Jurkat, Clone E6-1 (cell line): ENCODE results near the gene TIMM17A.
A peak's percentile ranks its signal among the peaks of the same experiment; 100 is the strongest.

ENCODE experiments used
- DNase-seq: peaks from one replicate; pipeline ENCODE4 v3.0.0-alpha.2; 2011; ENCODE audit warnings: low read depth, low spot score
- H3K4me3 ChIP-seq: 2 replicates; pipeline ENCODE4 v1.5.1; 2011; ENCODE audit warnings: mild to moderate bottlenecking, low read length, control low read depth, moderate library complexity

Gene TIMM17A

GRCh38 chr1:201968202-201968925, 13.1 kb downstream of the TIMM17A start:
- H3K4me3 ChIP-seq: no peak overlapping the region
- DNase-seq: no peak

- no peak for DNase-seq
- no peak overlapping the region for H3K4me3 ChIP-seq
These were observed 15.2 kb downstream of the TIMM17A start for GRCh38 chr1:201970334-201971159.

DNA sequence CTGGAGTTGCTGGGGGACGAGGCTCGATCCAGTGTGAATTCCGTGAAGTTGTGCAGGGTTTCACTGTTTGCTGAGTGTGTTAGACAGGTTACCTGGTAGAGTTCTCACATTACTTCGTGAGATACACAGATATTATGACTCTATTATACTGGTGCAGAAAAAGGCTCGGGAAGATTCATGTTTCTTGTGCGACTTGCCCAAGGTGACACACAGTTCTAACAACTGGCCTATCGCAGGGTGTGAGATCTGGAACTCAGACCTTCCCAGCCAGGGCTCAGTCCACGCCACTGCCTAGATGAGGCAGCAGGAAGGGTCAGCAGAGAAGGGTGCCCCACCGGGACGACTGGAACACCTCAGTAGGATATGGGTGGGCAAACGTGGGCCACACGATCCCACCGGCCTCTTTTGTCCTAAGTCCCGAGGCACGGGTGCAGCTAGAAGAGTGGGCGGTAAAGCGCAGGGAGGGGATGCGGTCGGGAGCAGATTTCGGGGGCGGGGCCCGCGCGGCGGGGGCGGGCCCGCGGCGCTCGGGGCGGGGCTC, 26.8 kb downstream of the TIMM17A start:
- peak; percentile 10 for DNase-seq
- peak overlapping the region; percentile 60 for H3K4me3 ChIP-seq

DNA sequence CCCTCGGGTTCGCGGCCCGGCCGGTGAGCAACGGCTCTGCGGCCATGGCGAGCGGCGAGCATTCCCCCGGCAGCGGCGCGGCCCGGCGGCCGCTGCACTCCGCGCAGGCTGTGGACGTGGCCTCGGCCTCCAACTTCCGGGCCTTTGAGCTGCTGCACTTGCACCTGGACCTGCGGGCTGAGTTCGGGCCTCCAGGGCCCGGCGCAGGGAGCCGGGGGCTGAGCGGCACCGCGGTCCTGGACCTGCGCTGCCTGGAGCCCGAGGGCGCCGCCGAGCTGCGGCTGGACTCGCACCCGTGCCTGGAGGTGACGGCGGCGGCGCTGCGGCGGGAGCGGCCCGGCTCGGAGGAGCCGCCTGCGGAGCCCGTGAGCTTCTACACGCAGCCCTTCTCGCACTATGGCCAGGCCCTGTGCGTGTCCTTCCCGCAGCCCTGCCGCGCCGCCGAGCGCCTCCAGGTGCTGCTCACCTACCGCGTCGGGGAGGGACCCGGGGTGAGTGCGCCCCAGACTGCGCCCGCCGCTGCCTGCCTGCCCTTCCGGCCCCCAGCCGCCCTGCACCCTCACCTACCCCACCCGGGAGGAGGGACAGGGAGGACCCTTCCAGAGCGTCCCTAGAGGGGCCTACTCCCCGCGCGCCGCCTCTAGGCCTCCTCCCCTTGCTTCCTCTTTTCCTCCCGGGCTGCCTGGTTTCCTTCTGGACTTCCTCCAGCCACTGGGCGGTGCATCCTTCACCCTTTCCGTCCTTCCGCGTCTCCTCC, 27.5 kb downstream of the TIMM17A start, which contains the start of gene RNPEP:
Gene RNPEP, plus strand, starts transcription at position 26 of the 757 bp plus-strand sequence. Its CDS starts 19 bp downstream, at position 45.
- peak within 1 kb of the TSS; percentile 60 for H3K4me3 ChIP-seq
- peak; percentile 18 for DNase-seq

GRCh38 chr1:201983380-201983805, 28.1 kb downstream of the TIMM17A start:
- no peak for DNase-seq
- peak overlapping the region; percentile 60 for H3K4me3 ChIP-seq

DNA sequence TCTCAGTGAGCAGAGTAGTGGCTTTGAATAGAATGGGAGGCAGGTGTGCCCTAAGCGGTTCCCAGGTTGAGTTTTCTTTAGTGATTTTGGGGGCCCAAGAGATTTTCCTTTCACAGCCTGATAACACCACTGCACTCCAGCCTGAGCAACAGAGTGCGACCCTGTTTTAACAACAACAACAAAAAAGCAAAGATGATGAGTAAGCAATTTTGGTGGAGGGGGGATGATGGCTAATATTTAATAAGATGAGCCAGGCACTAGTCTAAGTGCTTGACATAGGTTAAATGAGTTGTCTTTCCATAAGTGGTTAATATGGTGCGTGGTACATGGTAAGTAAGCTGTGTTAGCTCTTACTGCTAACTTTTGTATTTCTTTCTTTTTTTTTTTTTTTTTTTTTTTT, 29.1 kb downstream of the TIMM17A start:
- DNase-seq: no peak
- no peak overlapping the region for H3K4me3 ChIP-seq

DNA sequence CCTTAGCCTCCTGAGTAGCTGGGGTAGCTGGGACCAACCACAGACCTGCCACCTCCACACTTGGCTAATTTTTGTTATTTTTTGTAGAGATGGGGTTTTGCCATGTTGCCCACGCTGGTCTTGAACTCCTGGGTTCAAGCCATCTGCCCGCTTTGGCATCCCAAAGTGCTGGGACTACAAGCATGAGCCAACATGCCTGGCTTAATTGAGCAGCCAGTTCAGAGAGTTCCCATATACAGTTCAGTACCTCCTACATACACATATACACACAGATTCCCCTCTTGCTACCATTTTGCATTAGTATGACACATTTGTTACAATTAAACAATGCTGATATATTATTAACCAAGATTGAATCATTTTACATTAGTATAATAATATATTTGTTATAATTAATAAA, 30.1 kb downstream of the TIMM17A start:
- H3K4me3 ChIP-seq: no peak overlapping the region
- no peak for DNase-seq

DNA sequence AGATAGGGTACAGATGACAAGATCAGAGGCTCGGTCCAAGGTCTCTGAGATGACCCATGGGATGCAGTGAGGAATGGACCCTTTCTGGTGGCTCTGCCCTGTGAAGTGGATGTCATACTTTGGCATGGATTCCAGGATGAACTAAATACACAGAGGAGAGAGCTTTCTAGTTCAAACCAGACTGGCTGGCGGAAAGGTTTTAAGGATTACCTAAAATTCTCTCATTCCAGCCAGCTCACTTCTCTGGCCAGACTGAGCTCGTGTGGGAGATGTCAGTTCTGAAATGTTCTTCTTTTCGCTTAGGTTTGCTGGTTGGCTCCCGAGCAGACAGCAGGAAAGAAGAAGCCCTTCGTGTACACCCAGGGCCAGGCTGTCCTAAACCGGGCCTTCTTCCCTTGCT, 33.3 kb downstream of the TIMM17A start:
- DNase-seq: no peak
- H3K4me3 ChIP-seq: no peak overlapping the region

DNA sequence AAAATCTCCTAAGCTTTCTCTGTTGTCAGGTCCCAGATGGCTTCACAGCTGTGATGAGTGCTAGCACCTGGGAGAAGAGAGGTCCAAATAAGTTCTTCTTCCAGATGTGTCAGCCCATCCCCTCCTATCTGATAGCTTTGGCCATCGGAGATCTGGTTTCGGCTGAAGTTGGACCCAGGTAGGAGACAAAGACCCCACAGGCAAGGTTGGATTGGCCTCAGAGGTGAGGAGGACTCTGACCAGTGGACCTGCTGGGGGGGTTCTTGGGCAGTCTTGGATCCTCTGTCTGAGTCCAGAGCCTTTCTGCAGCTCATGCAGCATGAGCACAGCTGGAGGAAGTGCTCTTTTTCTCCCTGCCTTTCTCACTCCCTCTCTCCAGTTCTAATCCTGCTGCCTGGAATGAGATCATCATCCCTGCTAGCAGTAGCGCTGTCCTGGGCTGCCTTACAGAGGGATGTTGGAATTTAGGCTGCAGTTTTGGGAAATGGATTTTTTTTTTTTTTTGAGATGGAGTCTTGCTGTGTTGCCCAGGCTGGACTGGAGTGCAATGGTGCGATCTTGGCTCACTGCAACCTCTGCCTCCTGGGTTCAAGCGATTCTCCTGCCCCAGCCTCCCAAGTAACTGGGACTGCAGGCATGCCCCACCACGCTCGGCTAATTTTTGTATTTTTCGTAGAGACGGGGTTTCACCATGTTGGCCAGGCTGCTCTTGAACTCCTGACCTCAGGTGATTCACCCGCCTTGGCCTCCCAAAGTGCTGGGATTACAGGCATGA, 34.2 kb downstream of the TIMM17A start:
- H3K4me3 ChIP-seq: no peak overlapping the region
- DNase-seq: no peak

GRCh38 chr1:201990427-201990826, 35.1 kb downstream of the TIMM17A start:
- no peak overlapping the region for H3K4me3 ChIP-seq

GRCh38 chr1:201999625-202000238, 44.4 kb downstream of the TIMM17A start:
- H3K4me3 ChIP-seq: no peak overlapping the region
- peak; percentile 68 for DNase-seq

More at GRCh38 chr1:201990427-201990826, 35.1 kb downstream of the TIMM17A start:
- no peak for DNase-seq

GRCh38 chr1:202002507-202002906, 47.2 kb downstream of the TIMM17A start:
- H3K4me3 ChIP-seq: no peak overlapping the region
- no peak for DNase-seq

- H3K4me3 ChIP-seq: no peak overlapping the region
- DNase-seq: no peak
These were observed 49.4 kb downstream of the TIMM17A start for GRCh38 chr1:202004711-202005110.

- DNase-seq: no peak
- H3K4me3 ChIP-seq: no peak overlapping the region
These were observed 50.7 kb downstream of the TIMM17A start for GRCh38 chr1:202005958-202006357.

GRCh38 chr1:202007304-202007703, 52.0 kb downstream of the TIMM17A start:
- no peak for DNase-seq
- no peak overlapping the region for H3K4me3 ChIP-seq

DNA sequence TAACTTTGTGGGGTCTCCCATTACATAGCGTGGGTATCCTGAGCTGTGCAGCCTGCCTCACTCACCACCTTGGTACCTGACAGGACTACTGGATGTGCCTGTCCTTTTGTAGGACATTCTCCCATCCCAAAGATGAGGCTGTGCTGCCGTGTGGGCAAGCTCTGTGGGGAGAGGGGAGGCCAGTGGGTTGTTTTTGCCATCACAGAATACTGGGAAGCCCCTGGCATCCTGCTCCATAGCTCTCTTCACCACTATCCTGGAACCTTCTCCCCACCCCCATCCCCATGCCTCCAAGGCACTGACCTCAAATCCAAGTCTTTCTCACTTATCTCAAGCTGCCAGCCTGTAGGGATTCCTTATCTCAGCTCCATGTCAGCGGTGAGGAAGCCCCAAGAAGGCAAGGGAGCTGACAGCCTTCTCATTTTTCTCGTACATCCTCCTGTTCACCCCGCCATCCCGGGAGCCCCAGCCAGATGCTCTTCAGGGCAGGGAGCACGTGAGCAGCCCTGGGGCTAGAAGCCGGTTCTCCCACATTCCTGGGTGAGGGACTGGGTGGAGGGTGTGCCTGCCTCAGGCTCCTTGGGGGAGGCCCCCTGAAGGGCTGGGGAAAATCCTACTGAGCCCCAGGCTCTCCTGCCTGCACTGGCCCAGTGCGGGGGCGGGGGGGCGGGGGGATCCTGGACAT, 52.6 kb downstream of the TIMM17A start:
- H3K4me3 ChIP-seq: no peak overlapping the region
- DNase-seq: no peak

- DNase-seq: peak; percentile 25
- H3K4me3 ChIP-seq: no peak overlapping the region
These were observed 54.2 kb downstream of the TIMM17A start for GRCh38 chr1:202009326-202010179.
